Activated T-cell treated with anti-CD3 and anti-CD28 coated beads, Interleukin-2, amount 50 U/mL, for 24 hours (primary cell): ENCODE measurements around the gene IGSF21.
"Not testable (repeated sequence)": the region's sequence is repeated elsewhere in the genome, so short reads cannot be mapped to it uniquely, and the experiment has no call there.

Experiments used
- DNase-seq: peaks from one replicate; pipeline ENCODE4 v3.0.0-alpha.2; 2020
- H3K27ac Mint-ChIP-seq: 2 replicates; pipeline ENCODE4 v1.8.0; 2020; ENCODE audit warnings: mild to moderate bottlenecking, mixed read lengths
- H3K27me3 Mint-ChIP-seq: 2 replicates; pipeline ENCODE4 v1.8.0; 2020; ENCODE audit warnings: mixed read lengths
- H3K36me3 Mint-ChIP-seq: 2 replicates; pipeline ENCODE4 v1.8.0; 2020; ENCODE audit warnings: low read depth, mixed read lengths
- H3K4me1 Mint-ChIP-seq: 2 replicates; pipeline ENCODE4 v1.8.0; 2020; ENCODE audit warnings: low read depth, mixed read lengths
- H3K4me3 Mint-ChIP-seq: 2 replicates; pipeline ENCODE4 v1.8.0; 2020; ENCODE audit warnings: mild to moderate bottlenecking, moderate library complexity, mixed read lengths
- H3K9me3 Mint-ChIP-seq: 2 replicates; pipeline ENCODE4 v1.8.0; 2020; ENCODE audit warnings: mixed read lengths

Gene IGSF21

GRCh38 chr1:18157968-18158367 lies 50.4 kb downstream of the IGSF21 start:
- no peak overlapping the region for H3K4me3 Mint-ChIP-seq
- DNase-seq: no peak
- no peak overlapping the region for H3K27ac Mint-ChIP-seq
- no peaks in the 10 kb centered on the region for H3K36me3 Mint-ChIP-seq
- H3K4me1 Mint-ChIP-seq: no peaks in the 10 kb centered on the region
- H3K9me3 Mint-ChIP-seq: no peaks in the 10 kb centered on the region
- H3K27me3 Mint-ChIP-seq: peaks cover 14% of the 10 kb centered on the region

DNA sequence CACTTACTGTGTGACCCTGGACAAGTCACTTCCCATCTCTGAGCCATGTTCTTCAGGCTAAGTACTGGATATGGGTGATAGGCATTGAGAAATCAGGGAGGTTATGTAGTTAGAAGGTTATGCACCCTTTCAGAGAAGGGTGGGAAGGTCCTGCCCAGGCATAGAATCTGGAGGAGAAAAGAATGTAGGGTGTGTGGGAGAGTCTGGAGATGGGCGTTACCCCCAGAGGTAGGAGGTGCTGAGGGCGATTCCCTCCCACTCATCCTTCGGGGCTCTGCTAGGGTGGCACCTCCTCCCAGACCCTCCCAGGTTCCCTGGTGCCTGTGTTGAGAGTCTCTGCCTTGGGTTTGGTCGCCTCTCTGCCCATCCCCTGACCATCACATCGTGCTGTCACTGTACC lies 51.1 kb downstream of the IGSF21 start:
- Mint-ChIP-seq H3K9me3 (no peaks in the 10 kb centered on the region), H3K36me3 (no peaks in the 10 kb centered on the region), H3K4me3 (no peak overlapping the region), H3K4me1 (no peaks in the 10 kb centered on the region), H3K27ac (no peak overlapping the region), H3K27me3 (peaks cover 17% of the 10 kb centered on the region)
- DNase-seq: no peak

GRCh38 chr1:18160290-18160942 lies 52.8 kb downstream of the IGSF21 start:
- Mint-ChIP-seq H3K9me3 (no peaks in the 10 kb centered on the region), H3K4me3 (no peak overlapping the region), H3K27ac (no peak overlapping the region), H3K27me3 (peaks cover 17% of the 10 kb centered on the region), H3K4me1 (no peaks in the 10 kb centered on the region), H3K36me3 (no peaks in the 10 kb centered on the region)
- DNase-seq: no peak

DNA sequence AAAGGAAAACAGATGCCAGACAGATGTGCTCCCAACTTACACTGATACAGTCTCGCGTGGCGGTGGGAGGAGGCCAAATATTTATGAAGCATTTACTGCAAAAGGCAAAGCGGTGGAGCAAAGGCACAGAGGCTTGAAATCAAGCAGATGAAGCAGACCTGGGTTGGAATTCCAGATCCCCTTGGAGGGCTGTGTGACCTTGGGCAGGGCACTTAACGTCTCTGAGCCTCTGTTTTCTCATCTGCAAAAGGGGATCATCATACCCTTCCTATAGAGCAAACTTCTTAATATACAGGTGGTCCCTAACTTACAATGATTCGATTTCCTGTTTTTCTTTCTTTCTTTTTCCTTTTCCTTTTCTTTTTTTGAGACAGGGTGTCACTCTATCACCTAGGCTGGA lies 54.1 kb downstream of the IGSF21 start:
- Mint-ChIP-seq H3K27ac (no peak overlapping the region), H3K4me1 (no peaks in the 10 kb centered on the region), H3K4me3 (no peak overlapping the region), H3K9me3 (no peaks in the 10 kb centered on the region), H3K36me3 (no peaks in the 10 kb centered on the region), H3K27me3 (peaks cover 17% of the 10 kb centered on the region)
- DNase-seq: no peak

GRCh38 chr1:18165640-18166039 lies 58.0 kb downstream of the IGSF21 start:
- DNase-seq, H3K9me3 Mint-ChIP-seq, H3K4me1 Mint-ChIP-seq, H3K36me3 Mint-ChIP-seq, H3K4me3 Mint-ChIP-seq, H3K27ac Mint-ChIP-seq: not testable (repeated sequence)
- H3K27me3 Mint-ChIP-seq: peaks cover 18% of the 10 kb centered on the region

GRCh38 chr1:18166341-18166740 lies 58.7 kb downstream of the IGSF21 start:
- no peaks in the 10 kb centered on the region for H3K36me3 Mint-ChIP-seq
- no peak overlapping the region for H3K4me3 Mint-ChIP-seq
- H3K4me1 Mint-ChIP-seq: no peaks in the 10 kb centered on the region
- no peak overlapping the region for H3K27ac Mint-ChIP-seq
- no peaks in the 10 kb centered on the region for H3K9me3 Mint-ChIP-seq
- peaks cover 22% of the 10 kb centered on the region for H3K27me3 Mint-ChIP-seq
- DNase-seq: no peak

DNA sequence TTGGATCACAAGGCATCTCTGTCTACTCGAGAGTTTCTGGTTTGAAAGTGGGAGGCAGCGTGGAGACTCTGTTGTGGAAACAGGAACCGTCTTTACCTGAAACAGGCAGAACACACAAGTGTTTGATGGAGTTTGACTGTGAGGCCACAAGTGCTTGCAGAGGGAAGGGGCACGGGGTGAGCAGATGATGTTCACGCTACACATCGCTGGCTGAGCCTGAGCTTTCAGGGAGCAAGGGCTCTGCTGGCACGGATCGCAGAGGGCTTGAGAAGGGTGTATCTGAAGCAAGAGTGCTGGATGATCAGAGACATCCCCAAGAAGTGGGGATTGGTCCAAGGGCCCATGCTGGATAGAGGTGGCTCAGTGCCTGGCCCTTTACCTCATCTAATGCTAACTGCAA lies 59.3 kb downstream of the IGSF21 start:
- Mint-ChIP-seq H3K27ac (no peak overlapping the region), H3K4me3 (no peak overlapping the region), H3K27me3 (peaks cover 22% of the 10 kb centered on the region), H3K36me3 (no peaks in the 10 kb centered on the region), H3K9me3 (no peaks in the 10 kb centered on the region), H3K4me1 (no peaks in the 10 kb centered on the region)
- no peak for DNase-seq

DNA sequence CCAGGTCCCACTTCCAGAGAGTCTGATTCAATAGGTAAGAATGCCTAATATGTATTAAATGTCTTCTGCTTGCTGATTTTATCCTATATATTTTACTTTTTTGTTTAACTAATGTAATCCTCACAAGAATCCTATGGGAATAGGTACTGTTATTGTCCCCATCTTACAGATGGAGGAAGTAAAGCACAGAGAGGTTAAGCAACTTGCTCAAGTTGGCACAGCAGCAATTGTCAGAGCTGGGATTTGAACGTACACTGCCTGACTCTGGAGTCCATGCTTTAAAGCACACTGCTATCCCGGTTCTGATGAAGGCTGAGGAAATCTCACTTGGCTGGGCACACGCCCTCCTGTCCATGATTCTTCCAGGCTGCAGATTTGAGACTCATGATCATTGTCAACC lies 62.8 kb downstream of the IGSF21 start:
- H3K4me1 Mint-ChIP-seq: no peaks in the 10 kb centered on the region
- H3K4me3 Mint-ChIP-seq: no peak overlapping the region
- peaks cover 16% of the 10 kb centered on the region for H3K27me3 Mint-ChIP-seq
- DNase-seq: no peak
- no peaks in the 10 kb centered on the region for H3K9me3 Mint-ChIP-seq
- no peaks in the 10 kb centered on the region for H3K36me3 Mint-ChIP-seq
- H3K27ac Mint-ChIP-seq: no peak overlapping the region

DNA sequence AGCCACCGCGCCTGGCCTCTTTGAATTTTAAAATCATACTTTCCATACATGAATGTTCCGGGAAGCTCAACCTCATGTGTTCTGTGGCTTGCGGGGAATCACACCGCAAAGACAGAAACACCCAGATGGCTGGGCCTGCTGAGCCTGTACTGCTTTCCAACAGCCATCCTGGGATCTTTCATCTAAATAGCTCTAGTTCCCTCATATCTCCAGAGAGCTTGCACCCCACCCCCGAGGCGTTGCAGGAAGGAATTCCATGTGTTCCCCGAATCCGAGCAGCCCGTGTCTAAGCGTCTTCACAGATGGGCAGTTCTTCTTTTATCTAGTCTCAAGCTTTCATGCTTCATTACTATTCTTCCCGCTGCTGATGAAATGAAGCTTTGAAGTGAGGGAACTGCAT lies 66.4 kb downstream of the IGSF21 start:
- peaks cover 28% of the 10 kb centered on the region for H3K27me3 Mint-ChIP-seq
- no peak overlapping the region for H3K27ac Mint-ChIP-seq
- H3K4me3 Mint-ChIP-seq: no peak overlapping the region
- no peak for DNase-seq
- H3K9me3 Mint-ChIP-seq: no peaks in the 10 kb centered on the region
- no peaks in the 10 kb centered on the region for H3K36me3 Mint-ChIP-seq
- H3K4me1 Mint-ChIP-seq: no peaks in the 10 kb centered on the region

DNA sequence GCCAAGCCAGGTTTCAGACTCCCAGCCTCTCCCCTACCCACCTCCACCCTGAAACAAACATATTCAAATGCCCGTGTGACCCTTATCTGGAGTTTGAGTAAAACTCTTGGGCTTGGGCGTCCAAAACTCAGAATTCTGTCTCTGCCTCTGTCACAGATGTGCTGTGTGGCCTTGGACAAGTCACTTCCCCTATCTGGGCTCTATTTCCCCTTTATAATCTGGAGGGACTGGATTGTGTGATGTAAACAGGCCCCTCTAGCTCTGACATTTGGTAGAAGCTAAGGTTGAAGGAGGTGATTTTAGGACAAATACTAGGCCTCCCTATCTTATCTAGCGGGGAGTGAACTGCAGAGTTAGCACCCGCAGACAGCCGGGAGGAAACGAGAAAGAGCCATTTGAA lies 67.5 kb downstream of the IGSF21 start:
- Mint-ChIP-seq H3K9me3 (no peaks in the 10 kb centered on the region), H3K36me3 (no peaks in the 10 kb centered on the region), H3K27ac (no peak overlapping the region), H3K27me3 (peaks cover 28% of the 10 kb centered on the region), H3K4me3 (no peak overlapping the region), H3K4me1 (no peaks in the 10 kb centered on the region)
- no peak for DNase-seq

- no peaks in the 10 kb centered on the region for H3K9me3 Mint-ChIP-seq
- H3K4me1 Mint-ChIP-seq: no peaks in the 10 kb centered on the region
Measured at GRCh38 chr1:18175530-18176377, 68.2 kb downstream of the IGSF21 start.

DNA sequence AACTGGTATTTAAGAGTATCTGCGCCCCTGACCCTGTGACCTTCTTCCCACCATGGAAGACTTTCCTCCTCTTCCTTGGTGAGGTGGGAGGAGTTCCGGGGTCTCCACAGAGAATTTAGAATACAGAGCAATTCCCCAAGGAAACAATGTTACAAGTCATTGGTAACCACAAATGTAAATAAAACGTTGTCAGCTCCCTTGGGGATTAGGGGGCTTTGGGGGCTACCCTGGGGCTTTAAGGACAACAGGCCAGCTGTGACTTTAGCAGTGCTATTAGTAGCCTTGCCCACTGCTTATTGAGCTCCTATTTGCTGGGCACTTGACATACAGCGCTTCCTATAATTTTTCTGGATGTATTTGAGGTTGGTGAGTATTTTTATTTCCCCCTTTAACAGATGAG lies 69.0 kb downstream of the IGSF21 start:
- no peak for DNase-seq
- H3K4me3 Mint-ChIP-seq: no peak overlapping the region
- no peak overlapping the region for H3K27ac Mint-ChIP-seq
- no peaks in the 10 kb centered on the region for H3K9me3 Mint-ChIP-seq
- H3K4me1 Mint-ChIP-seq: no peaks in the 10 kb centered on the region
- peaks cover 24% of the 10 kb centered on the region for H3K27me3 Mint-ChIP-seq
- no peaks in the 10 kb centered on the region for H3K36me3 Mint-ChIP-seq

More at GRCh38 chr1:18175530-18176377, 68.2 kb downstream of the IGSF21 start:
- Mint-ChIP-seq H3K27me3 (peaks cover 27% of the 10 kb centered on the region), H3K27ac (no peak overlapping the region), H3K4me3 (no peak overlapping the region), H3K36me3 (no peaks in the 10 kb centered on the region)
- no peak for DNase-seq

- Mint-ChIP-seq H3K27me3 (peaks cover 30% of the 10 kb centered on the region), H3K36me3 (no peaks in the 10 kb centered on the region), H3K9me3 (no peaks in the 10 kb centered on the region), H3K4me3 (no peak overlapping the region), H3K4me1 (no peaks in the 10 kb centered on the region), H3K27ac (no peak overlapping the region)
- no peak for DNase-seq
Measured at GRCh38 chr1:18178111-18178510, 70.5 kb downstream of the IGSF21 start.

- Mint-ChIP-seq H3K9me3 (no peaks in the 10 kb centered on the region), H3K4me1 (no peaks in the 10 kb centered on the region), H3K4me3 (no peak overlapping the region), H3K27me3 (peaks cover 36% of the 10 kb centered on the region), H3K36me3 (no peaks in the 10 kb centered on the region), H3K27ac (no peak overlapping the region)
- no peak for DNase-seq
Measured at GRCh38 chr1:18179009-18179408, 71.4 kb downstream of the IGSF21 start.

DNA sequence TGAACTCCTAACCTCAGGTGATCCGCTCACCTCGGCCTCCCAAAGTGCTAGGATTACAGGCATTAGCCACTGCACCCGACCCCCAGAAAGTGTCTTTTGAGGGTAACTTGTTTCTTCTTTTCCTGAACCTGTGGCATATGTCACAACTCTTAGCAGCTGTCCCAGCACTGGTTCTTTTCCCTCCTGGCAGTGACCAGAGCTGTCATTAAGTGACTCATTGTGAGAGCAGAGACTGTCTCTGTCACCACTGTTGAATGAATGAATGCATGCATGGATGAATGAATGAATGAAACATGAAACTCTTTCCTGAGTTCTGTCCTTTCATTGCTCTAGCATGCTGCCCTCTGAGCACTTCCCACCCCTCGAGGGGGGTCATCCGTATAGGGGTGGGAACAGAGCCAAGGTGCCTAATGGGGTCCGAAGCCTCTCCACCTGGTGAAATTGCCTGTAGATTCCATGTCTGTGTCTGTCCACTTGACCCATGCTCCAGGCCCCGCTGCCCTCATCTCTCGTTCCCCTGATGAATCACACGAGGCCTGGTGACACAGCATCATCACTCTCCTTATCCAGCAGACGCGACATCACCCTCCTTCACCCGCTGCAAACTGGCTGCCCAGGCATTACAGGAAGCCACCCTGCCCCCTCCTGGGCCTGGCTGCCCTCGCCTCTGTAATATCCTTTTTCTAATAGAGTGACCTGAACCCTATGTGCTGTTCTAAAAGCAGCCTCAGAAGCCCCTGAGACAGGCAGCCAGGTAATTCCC lies 75.0 kb downstream of the IGSF21 start:
- Mint-ChIP-seq H3K36me3 (no peaks in the 10 kb centered on the region), H3K9me3 (no peaks in the 10 kb centered on the region), H3K4me3 (no peak overlapping the region), H3K27me3 (peaks cover 41% of the 10 kb centered on the region), H3K27ac (no peak overlapping the region), H3K4me1 (no peaks in the 10 kb centered on the region)
- DNase-seq: no peak
